NK-92 (cell line): ENCODE data around the gene FOXF1.

Experiments
- DNase-seq: peaks from one replicate; lab custom pipeline; 2025; ENCODE audit not compliant: unreplicated experiment; lab: John Stamatoyannopoulos, UW

Gene FOXF1

GRCh38 chr16:86492267-86492960, 17.9 kb upstream of the FOXF1 start:
- no peak for DNase-seq

GRCh38 chr16:86492961-86493629, 17.2 kb upstream of the FOXF1 start:
- no peak for DNase-seq

- no peak for DNase-seq
Observed at GRCh38 chr16:86494039-86494564, 16.2 kb upstream of the FOXF1 start.

GRCh38 chr16:86494565-86495356, 15.6 kb upstream of the FOXF1 start:
- no peak for DNase-seq

- DNase-seq, result no peak
Observed at GRCh38 chr16:86495357-86495701, 15.0 kb upstream of the FOXF1 start.

GRCh38 chr16:86495756-86496261, 14.5 kb upstream of the FOXF1 start:
- DNase-seq, result no peak

GRCh38 chr16:86496262-86496928, 13.9 kb upstream of the FOXF1 start:
- DNase-seq, result no peak

- no peak for DNase-seq
Observed at GRCh38 chr16:86496929-86497461, 13.3 kb upstream of the FOXF1 start.

- DNase-seq, result no peak
Observed at GRCh38 chr16:86497551-86498021, 12.7 kb upstream of the FOXF1 start.

- no peak for DNase-seq
Observed at GRCh38 chr16:86498155-86498670, 12.1 kb upstream of the FOXF1 start.

- no peak for DNase-seq
Observed at GRCh38 chr16:86498671-86499439, 11.5 kb upstream of the FOXF1 start.

- DNase-seq, result no peak
Observed at GRCh38 chr16:86499440-86499786, 10.9 kb upstream of the FOXF1 start.

- no peak for DNase-seq
Observed at GRCh38 chr16:86499889-86500707, 10.2 kb upstream of the FOXF1 start.

- DNase-seq, result no peak
Observed at GRCh38 chr16:86500708-86501510, 9.4 kb upstream of the FOXF1 start.

- DNase-seq, result no peak
Observed at GRCh38 chr16:86501989-86502855, 8.1 kb upstream of the FOXF1 start.

GRCh38 chr16:86502856-86503748, 7.2 kb upstream of the FOXF1 start:
- no peak for DNase-seq
